ENCODE data around the gene SLC7A10.

The SLC7A10 gene

GRCh38 chr19:33241091-33241529 is 15.5 kb upstream of the SLC7A10 start:
- peaks cover 0 to 13% (median 5%) of the 10 kb centered on the region in 4 donors for H3K4me1 ChIP-seq
- no peak overlapping the region for H3K4me3 ChIP-seq
- no peak for DNase-seq
- H3K36me3 ChIP-seq, result no peaks in the 10 kb centered on the region
- peaks cover 0 to 32% of the 10 kb centered on the region in 2 donors for H3K27me3 ChIP-seq
- H3K27ac ChIP-seq, result no peak overlapping the region
- TF ChIP-seq, protein P1, sequence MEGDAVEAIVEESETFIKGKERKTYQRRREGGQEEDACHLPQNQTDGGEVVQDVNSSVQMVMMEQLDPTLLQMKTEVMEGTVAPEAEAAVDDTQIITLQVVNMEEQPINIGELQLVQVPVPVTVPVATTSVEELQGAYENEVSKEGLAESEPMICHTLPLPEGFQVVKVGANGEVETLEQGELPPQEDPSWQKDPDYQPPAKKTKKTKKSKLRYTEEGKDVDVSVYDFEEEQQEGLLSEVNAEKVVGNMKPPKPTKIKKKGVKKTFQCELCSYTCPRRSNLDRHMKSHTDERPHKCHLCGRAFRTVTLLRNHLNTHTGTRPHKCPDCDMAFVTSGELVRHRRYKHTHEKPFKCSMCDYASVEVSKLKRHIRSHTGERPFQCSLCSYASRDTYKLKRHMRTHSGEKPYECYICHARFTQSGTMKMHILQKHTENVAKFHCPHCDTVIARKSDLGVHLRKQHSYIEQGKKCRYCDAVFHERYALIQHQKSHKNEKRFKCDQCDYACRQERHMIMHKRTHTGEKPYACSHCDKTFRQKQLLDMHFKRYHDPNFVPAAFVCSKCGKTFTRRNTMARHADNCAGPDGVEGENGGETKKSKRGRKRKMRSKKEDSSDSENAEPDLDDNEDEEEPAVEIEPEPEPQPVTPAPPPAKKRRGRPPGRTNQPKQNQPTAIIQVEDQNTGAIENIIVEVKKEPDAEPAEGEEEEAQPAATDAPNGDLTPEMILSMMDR (IDR thresholded peaks at IDR 0.05), result no peak
- intact Hi-C loops (cut with DNase I; ENCODE audit: low total_unique reads), result no loop called here
- peaks cover 0 to 9% (median 6%) of the 10 kb centered on the region in 3 donors for H3K9me3 ChIP-seq

- peaks cover 0 to 37% of the 10 kb centered on the region in 2 donors for H3K27me3 ChIP-seq
- DNase-seq, result no peak
- intact Hi-C loops (cut with DNase I; ENCODE audit: low total_unique reads), result no loop called here
- H3K9me3 ChIP-seq, result peaks cover 0 to under 1% (median 0%) of the 10 kb centered on the region in 3 donors
- H3K27ac ChIP-seq, result no peak overlapping the region
- H3K4me1 ChIP-seq, result peaks cover 0 to 13% (median 5%) of the 10 kb centered on the region in 4 donors
- no peaks in the 10 kb centered on the region for H3K36me3 ChIP-seq
- TF ChIP-seq, protein P1 (IDR thresholded peaks at IDR 0.05), result no peak
- H3K4me3 ChIP-seq, result no peak overlapping the region
Measured at GRCh38 chr19:33240181-33240771, 14.6 kb upstream of the SLC7A10 start.

DNA sequence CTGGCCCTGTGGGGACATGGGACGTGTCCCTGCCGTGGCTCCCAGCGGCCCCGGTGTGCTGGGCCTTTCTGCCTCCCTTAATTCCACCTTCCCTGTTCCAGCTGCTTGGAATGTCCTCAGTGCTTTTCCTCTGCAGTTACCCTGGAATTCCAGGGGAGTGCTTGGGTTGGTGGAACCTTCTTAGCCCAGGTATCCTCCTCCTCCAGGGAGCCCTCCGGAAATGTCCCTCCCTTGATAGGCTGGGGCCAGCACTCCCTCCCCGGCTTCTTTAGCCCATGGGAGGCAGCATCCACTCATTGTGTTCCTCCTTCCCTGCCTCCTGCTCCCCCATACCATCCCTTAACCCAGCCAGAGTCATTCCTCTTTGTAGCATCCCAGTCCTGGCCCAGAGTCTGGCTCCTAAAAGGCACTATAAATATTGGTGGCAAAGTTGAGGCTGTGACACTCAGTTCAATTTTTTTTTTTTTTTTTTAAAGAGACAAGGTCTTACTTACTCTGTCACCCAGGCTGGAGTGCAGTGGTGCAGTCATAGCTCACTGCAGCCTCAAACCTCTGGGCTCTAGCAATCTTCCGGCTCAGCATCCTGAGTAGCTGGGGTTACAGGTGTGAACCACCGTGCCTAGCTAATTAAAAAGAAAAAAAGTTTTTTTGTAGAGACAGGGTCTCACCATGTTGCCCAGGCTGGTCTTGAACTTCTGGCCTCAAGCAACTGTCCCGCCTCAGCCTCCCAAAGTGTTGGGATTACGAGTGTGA is 13.7 kb upstream of the SLC7A10 start:
- peaks cover 0 to 17% (median 5%) of the 10 kb centered on the region in 4 donors for H3K4me1 ChIP-seq
- intact Hi-C loops (cut with DNase I; ENCODE audit: low total_unique reads), result loop anchor here (10.0 kb wide), 1 partner anchor 535 kb away; no protein-coding TSS in a partner anchor
- H3K9me3 ChIP-seq, result no peaks in the 10 kb centered on the region
- TF ChIP-seq, protein P1 (IDR thresholded peaks at IDR 0.05), result no peak
- no peak overlapping the region for H3K4me3 ChIP-seq
- H3K27ac ChIP-seq, result no peak overlapping the region
- H3K27me3 ChIP-seq, result peaks cover 0 to 45% of the 10 kb centered on the region in 2 donors
- no peaks in the 10 kb centered on the region for H3K36me3 ChIP-seq
- no peak for DNase-seq

DNA sequence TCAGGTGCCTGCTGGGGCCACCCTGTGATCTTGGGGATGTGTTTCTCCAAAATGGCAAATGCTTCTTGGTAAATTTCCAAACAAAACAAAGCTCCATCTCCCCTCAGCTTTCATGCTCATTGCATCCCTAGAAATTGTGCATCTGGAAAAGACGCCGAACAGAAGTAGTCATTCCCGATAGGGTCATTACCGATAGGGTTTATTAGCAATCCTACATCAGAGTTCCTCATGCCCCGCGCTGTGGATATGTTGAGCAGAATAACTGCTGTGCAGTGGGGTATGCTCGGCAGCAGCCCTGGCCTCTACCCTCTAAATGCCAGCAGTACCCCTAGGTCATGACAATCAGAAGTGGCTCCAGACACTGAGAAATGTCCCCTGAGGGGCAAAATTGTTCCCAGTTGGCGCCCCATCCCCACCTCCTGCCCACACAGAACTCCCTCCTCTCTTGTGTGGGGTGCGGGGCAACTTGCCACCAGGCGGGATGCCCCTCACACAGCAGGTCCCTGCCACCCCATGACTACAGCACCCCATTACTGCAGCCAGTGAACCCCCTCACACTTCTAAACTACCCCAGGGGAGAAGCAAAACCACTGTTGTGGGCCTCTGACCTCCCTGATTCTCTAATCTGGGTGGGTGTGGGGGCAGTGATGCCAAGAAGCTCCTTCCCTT is 13.0 kb upstream of the SLC7A10 start:
- peaks cover 0 to 17% (median 5%) of the 10 kb centered on the region in 4 donors for H3K4me1 ChIP-seq
- H3K9me3 ChIP-seq, result no peaks in the 10 kb centered on the region
- DNase-seq, result no peak
- no peak overlapping the region for H3K4me3 ChIP-seq
- no peak overlapping the region for H3K27ac ChIP-seq
- H3K27me3 ChIP-seq, result peaks cover 0 to 53% of the 10 kb centered on the region in 2 donors
- H3K36me3 ChIP-seq, result no peaks in the 10 kb centered on the region
- TF ChIP-seq, protein P1 (IDR thresholded peaks at IDR 0.05), result no peak
- intact Hi-C loops (cut with DNase I; ENCODE audit: low total_unique reads), result loop anchor here (10.0 kb wide), 1 partner anchor 536 kb away; no protein-coding TSS in a partner anchor

DNA sequence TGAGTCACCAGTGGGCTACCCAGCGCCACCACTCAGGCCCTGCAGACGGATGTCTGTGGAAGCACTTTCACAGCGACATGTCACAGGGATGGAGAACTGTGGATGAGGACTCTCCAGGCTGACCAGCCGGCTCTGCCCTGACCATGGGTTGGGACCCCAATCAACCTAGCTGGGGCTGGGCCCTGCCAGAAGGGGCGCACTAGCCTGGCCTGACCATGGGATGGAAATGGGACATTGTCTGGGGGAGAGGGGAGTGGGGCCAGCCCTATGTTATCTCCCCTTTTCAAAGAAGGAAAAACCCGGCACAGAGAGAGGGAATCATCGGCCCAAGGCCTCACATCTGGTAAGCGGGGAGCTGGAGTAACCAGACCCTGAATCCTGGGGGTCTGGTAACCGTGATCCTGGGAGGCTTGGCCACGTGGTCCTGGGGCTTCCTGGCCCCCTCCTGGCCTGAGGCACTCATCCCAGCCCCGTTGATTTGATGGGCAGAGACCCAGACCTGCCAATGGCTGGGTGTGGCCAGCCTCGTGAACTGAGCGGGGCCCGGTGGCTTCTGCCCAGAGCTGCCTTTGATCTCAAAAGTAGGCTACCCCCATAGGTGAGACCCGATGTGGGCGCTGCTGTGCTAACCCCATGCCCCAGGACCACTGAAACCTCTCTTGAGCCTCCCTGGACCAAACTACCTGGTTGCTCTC is 11.2 kb upstream of the SLC7A10 start:
- Histone ChIP-seq H3K9me3 (no peaks in the 10 kb centered on the region), H3K36me3 (no peaks in the 10 kb centered on the region), H3K4me1 (peaks cover 0 to 15% (median 4%) of the 10 kb centered on the region in 4 donors), H3K27ac (no peak overlapping the region), H3K27me3 (peaks cover 0 to 53% of the 10 kb centered on the region in 2 donors), H3K4me3 (no peak overlapping the region)
- TF ChIP-seq, protein P1 (IDR thresholded peaks at IDR 0.05), result no peak
- intact Hi-C loops (cut with DNase I; ENCODE audit: low total_unique reads), result loop anchor here (10.0 kb wide), 1 partner anchor 538 kb away; no protein-coding TSS in a partner anchor
- no peak for DNase-seq
